Left lung (tissue), 10 donors: ENCODE measurements around the gene C12orf57. TPM values are rescaled to one million over a fixed set of nuclear protein-coding genes. Genes with fewer than 3 reads are reported as not detected.

Experiments
- ATAC-seq: fragments of 200-7000 bp; cut with Tn5 transposase; one replicate; pipeline ENCODE4 v1.9.1; 2020; ENCODE audit warnings: moderate library complexity
- DNase-seq, 4 donors: peaks; one replicate each; pipeline ENCODE4 v3.0.0-alpha.2; 2013 to 2020
- H3K27ac ChIP-seq, 2 donors: fragments of 200-600 bp; sonication (generic) in 1 of 2; one replicate each; pipeline versions ENCODE4 v1.5.0 to v1.8.0; 2020 to 2021
- H3K27me3 ChIP-seq, 2 donors: fragments of 200-600 bp; sonication (generic) in 1 of 2; one replicate each; pipeline versions ENCODE4 v1.5.0 to v1.8.0; 2020 to 2021
- H3K36me3 ChIP-seq, 2 donors: fragments of 200-600 bp; sonication (generic) in 1 of 2; one replicate each; pipeline versions ENCODE4 v1.5.0 to v1.8.0; 2020 to 2021
- H3K4me1 ChIP-seq, 2 donors: fragments of 200-600 bp; one replicate each; pipeline ENCODE4 v1.8.0; 2021
- H3K4me3 ChIP-seq, 2 donors: fragments of 200-600 bp; sonication (generic) in 1 of 2; one replicate each; pipeline versions ENCODE4 v1.5.0 to v1.8.0; 2020 to 2021; ENCODE audit warnings: mild to moderate bottlenecking in 1 of 2
- H3K9me3 ChIP-seq, 2 donors: fragments of 200-600 bp; sonication (generic) in 1 of 2; one replicate each; pipeline versions ENCODE4 v1.5.0 to v1.8.0; 2020 to 2021
- CTCF ChIP-seq, 2 donors: fragments of 200-600 bp; sonication (generic) in 1 of 2; IDR thresholded peaks; one replicate each; pipeline versions ENCODE4 v1.5.0 to v1.8.0; 2021; ENCODE audit warnings: antibody characterized with exemption in 2 of 2
- intact Hi-C, 2 donors: fragments of 100-400 bp; cut with DNase I; formaldehyde crosslinking; loops; one replicate each; pipeline versions ENCODE4 v1.11.2 to v1.14.2; 2022
- polyA plus RNA-seq, 6 donors: library from polyadenylated mRNA; unstranded; fragments of 120-200 nt; gene quantifications; one replicate each; pipeline ENCODE4 v1.2.1, GENCODE V29; 2013; ENCODE audit not compliant: insufficient read length in 6 of 6
- total RNA-seq, 2 donors: library from RNA; stranded (reverse); fragmentation: NEBNext Ultra II Directional; extraction: Animal tissue kit (Norgen Biotek cat#: 25700); gene quantifications; one replicate each; pipeline ENCODE4 v1.2.1, GENCODE V29; 2021
- donor health status: DM: no; HTN: yes; CAD: no.
- donor health status: DM: no; HTN: no; CAD: no.

Gene C12orf57
- total and polyA plus RNA-seq, 8 donors: 159 to 239 (median 199) TPM

DNA sequence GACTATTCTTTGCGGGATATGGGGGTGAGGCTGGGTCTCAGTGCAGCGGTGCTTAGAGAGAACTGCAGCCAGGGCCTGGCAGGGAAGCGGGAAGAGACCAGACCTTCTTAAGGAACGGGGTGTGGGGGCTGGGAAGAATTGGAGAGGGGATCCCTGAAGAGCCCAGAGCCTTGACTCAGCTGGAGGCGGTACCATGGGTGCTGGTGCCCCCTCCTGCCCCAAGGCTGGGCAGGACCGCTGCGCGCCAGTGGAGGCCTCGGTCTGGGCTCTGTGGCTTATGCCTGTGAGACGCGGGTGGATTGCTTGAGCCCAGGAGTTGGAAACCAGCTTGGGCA lies 1.5 kb upstream of the C12orf57 start:
- intact Hi-C loops: no loop called here
- ATAC-seq: no peak

DNA sequence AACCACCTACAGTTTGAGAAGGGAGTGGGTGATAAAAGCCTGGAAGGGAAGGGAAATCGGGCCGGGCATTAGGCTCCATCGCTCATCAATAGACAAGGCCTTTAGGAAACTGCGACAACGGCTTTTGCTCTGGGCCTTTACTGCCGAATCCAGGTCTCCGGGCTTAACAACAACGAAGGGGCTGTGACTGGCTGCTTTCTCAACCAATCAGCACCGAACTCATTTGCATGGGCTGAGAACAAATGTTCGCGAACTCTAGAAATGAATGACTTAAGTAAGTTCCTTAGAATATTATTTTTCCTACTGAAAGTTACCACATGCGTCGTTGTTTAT lies 467 bp upstream of the C12orf57 start:
- no peak for TF ChIP-seq CTCF (IDR thresholded peaks at IDR 0.05)
- H3K27me3 ChIP-seq: no peaks in the 10 kb centered on the region
- peak overlapping the region in 1 of 2 donors; percentile 56 for H3K4me3 ChIP-seq
- intact Hi-C loops: no loop called here
- peaks cover 0 to 35% of the 10 kb centered on the region in 2 donors for H3K36me3 ChIP-seq
- peak; percentile 47 for ATAC-seq
- peak overlapping the region; percentile 94 to 96 for H3K27ac ChIP-seq
- peak in 3 of 4 donors; percentile 78 to 92 (median 83) for DNase-seq
- H3K9me3 ChIP-seq: no peaks in the 10 kb centered on the region
- peaks cover 18 to 63% of the 10 kb centered on the region in 2 donors for H3K4me1 ChIP-seq

More for the DNA sequence above, 1.5 kb upstream of the C12orf57 start:
- Histone ChIP-seq H3K4me3 (no peak overlapping the region), H3K9me3 (no peaks in the 10 kb centered on the region), H3K27me3 (no peaks in the 10 kb centered on the region), H3K4me1 (peaks cover 21 to 63% of the 10 kb centered on the region in 2 donors), H3K36me3 (peaks cover 0 to 36% of the 10 kb centered on the region in 2 donors), H3K27ac (no peak overlapping the region)
- no peak for TF ChIP-seq CTCF (IDR thresholded peaks at IDR 0.05)
- peak in 2 of 4 donors; percentile 31 to 70 for DNase-seq

DNA sequence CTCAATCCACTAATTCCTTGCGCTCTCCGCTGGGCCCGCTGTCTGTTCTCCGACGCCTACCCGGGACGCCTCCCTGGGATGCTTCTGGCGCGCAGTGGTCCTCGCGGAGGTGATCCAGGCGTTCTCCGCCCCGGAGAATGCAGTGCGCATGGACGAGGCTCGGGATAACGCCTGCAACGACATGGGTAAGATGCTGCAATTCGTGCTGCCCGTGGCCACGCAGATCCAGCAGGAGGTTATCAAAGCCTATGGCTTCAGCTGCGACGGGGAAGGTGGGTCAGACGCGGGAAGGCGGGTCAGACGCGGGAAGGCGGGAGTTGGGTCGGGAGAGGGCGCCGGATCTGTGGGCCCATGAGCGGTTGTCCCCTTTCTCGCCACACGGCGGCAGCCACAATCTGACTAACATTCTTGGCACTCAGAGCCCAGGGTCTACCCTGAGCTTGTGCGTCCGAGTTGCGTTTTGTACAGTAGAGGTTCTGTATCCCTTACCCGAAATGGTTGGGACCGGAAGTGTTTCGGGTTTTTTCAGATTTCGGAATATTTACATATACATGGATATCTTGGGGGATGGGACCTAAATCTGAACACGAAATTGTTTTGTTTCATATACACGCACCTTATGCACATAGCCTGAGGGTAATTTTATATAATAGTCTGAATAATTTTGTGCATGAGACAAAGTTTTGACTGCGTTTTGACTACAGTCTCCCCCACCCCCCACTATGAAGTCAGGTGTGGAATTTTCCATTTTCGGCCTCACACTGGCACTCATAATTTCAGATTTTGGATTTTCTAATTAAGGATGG lies 762 bp downstream of the C12orf57 start:
- peak; percentile 89 to 97 (median 94) for DNase-seq
- peak overlapping the region; percentile 94 to 96 for H3K27ac ChIP-seq
- H3K4me3 ChIP-seq: peak overlapping the region; percentile 45 to 56
- no peaks in the 10 kb centered on the region for H3K27me3 ChIP-seq
- peak; percentile 86 to 93 for TF ChIP-seq CTCF (IDR thresholded peaks at IDR 0.05)
- no peaks in the 10 kb centered on the region for H3K9me3 ChIP-seq
- H3K36me3 ChIP-seq: peaks cover 0 to 23% of the 10 kb centered on the region in 2 donors
- peak; percentile 74 for ATAC-seq
- H3K4me1 ChIP-seq: peaks cover 12 to 68% of the 10 kb centered on the region in 2 donors
- intact Hi-C loops: no loop called here

DNA sequence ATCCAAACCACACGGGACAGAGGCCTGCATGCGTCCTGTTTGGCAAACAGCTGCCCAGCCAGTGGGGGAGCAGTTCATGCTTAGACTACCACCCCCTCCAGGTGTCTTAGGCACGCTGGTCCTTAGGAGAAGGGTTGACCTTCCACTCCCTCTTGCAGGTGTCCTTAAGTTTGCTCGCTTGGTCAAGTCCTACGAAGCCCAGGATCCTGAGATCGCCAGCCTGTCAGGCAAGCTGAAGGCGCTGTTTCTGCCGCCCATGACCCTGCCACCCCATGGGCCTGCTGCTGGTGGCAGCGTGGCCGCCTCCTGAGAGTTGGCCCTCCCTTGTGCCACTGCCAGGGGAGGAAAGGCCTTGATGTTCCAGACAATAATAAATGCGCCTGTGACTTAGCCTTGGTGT lies 1.8 kb downstream of the C12orf57 start:
- Histone ChIP-seq H3K36me3 (peaks cover 0 to 18% of the 10 kb centered on the region in 2 donors), H3K27me3 (no peaks in the 10 kb centered on the region), H3K4me1 (peaks cover 12 to 76% of the 10 kb centered on the region in 2 donors), H3K27ac (peak overlapping the region; percentile 76 to 82), H3K4me3 (peak overlapping the region in 1 of 2 donors; percentile 39), H3K9me3 (no peaks in the 10 kb centered on the region)
- TF ChIP-seq CTCF (IDR thresholded peaks at IDR 0.05): no peak
- no peak for ATAC-seq
- intact Hi-C loops: no loop called here
- DNase-seq: no peak

DNA sequence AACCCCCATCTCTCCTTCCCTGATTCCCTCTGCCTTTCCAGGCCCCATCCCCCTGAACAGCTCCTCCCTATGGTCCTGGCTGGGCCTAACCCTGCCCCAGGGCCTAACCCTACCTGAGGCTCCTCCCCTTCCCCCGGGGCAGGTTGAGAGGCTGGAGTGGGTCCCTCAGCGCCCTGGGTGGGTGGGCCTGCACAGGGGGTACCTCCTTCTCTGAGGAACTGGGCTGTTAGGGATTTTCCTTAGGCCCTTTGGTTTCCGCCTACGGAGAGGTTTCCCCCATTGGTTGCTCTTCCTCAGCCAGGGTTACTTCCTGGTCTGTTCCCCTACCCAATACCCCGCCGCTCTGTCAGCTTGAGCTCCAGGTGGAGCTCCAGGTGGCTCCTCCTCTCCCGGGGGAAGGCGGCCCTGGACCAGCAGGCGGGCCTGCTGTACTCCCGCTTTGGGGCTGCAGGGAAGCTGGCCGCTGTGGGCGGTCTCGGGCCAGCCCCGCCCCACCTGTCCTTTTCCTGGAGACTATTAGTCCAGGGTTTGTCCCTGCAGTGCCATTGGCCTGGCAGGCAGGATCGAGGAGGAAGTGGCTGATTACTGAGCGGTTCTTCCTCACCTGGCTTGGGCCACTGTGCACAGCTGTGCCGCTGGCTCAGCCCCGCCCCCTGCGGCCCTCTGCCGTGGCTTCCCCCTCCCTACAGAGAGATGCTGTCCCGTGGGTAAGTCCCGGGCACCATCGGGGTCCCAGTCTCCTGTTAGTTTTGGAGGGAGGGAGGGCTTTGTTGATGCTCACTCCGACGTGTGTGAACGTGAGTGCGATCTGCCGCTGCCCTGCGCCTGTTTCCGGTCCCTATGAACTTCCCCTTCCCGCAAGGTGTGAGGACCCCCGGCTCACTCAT lies 2.5 kb downstream of the C12orf57 start:
- Histone ChIP-seq H3K27ac (peak overlapping the region; percentile 76 to 82), H3K36me3 (peaks cover 0 to 11% of the 10 kb centered on the region in 2 donors), H3K4me3 (peak overlapping the region; percentile 25 to 39), H3K27me3 (no peaks in the 10 kb centered on the region), H3K9me3 (no peaks in the 10 kb centered on the region), H3K4me1 (peaks cover 12 to 81% of the 10 kb centered on the region in 2 donors)
- intact Hi-C loops: no loop called here
- TF ChIP-seq CTCF (IDR thresholded peaks at IDR 0.05): no peak
- ATAC-seq (peak; percentile 79), DNase-seq (peak in 3 of 4 donors; percentile 91 to 96 (median 92))
